Karpas-422 (cell line): ENCODE results near the gene PLXND1. TPM values are rescaled to one million over a fixed set of nuclear protein-coding genes. Genes with fewer than 3 reads are reported as not detected.

Source experiments
- DNase-seq: peaks from one replicate; pipeline ENCODE4 v3.0.0-alpha.2; 2015
- H2AFZ ChIP-seq: fragments of 200-600 bp; sonication (generic); 2 replicates; pipeline ENCODE4 v1.6.1; 2014; ENCODE audit warnings: antibody characterized with exemption, low read length, mixed read lengths
- H3K27ac ChIP-seq: fragments of 200-600 bp; sonication (generic); 2 replicates; pipeline ENCODE4 v1.5.1; 2014; ENCODE audit warnings: mild to moderate bottlenecking, low read length, moderate library complexity
- H3K27me3 ChIP-seq: fragments of 200-600 bp; sonication (generic); 2 replicates; pipeline ENCODE4 v1.6.1; 2014; ENCODE audit warnings: low read length, mixed read lengths
- H3K36me3 ChIP-seq: fragments of 200-600 bp; sonication (generic); 2 replicates; pipeline ENCODE4 v1.6.1; 2014; ENCODE audit warnings: low read length, mixed read lengths; ENCODE audit not compliant: insufficient read depth
- H3K4me1 ChIP-seq: fragments of 200-600 bp; sonication (generic); 2 replicates; pipeline ENCODE4 v1.6.1; 2014; ENCODE audit warnings: mild to moderate bottlenecking, low read length, mixed read lengths
- H3K4me2 ChIP-seq: fragments of 200-600 bp; sonication (generic); 2 replicates; pipeline ENCODE4 v1.6.1; 2014; ENCODE audit warnings: low read length, low read depth, mild to moderate bottlenecking; ENCODE audit not compliant: poor library complexity, severe bottlenecking
- H3K4me3 ChIP-seq: fragments of 200-600 bp; sonication (generic); 2 replicates; pipeline ENCODE4 v1.5.1; 2014; ENCODE audit warnings: mild to moderate bottlenecking, antibody characterized with exemption, low read length, mixed read lengths
- H3K79me2 ChIP-seq: fragments of 200-600 bp; sonication (generic); 2 replicates; pipeline ENCODE4 v1.6.1; 2014; ENCODE audit warnings: mild to moderate bottlenecking, low read length, mixed read lengths
- H3K9ac ChIP-seq: fragments of 200-600 bp; sonication (generic); 2 replicates; pipeline ENCODE4 v1.6.0; 2014; ENCODE audit warnings: low read length
- H3K9me2 ChIP-seq: fragments of 200-600 bp; sonication (generic), shearing (Covaris generic); replicated peaks from 2 replicates; pipeline ENCODE4 v1.6.0; 2014; ENCODE audit warnings: mild to moderate bottlenecking, low read length, moderate library complexity; ENCODE audit not compliant: insufficient read depth
- H3K9me3 ChIP-seq: fragments of 300-700, 200-600 bp; sonication (generic); 2 replicates; pipeline ENCODE4 v1.6.1; 2014; ENCODE audit warnings: low read length, mixed read lengths
- H4K20me1 ChIP-seq: fragments of 200-600 bp; sonication (generic); 2 replicates; pipeline ENCODE4 v1.6.1; 2014; ENCODE audit warnings: mild to moderate bottlenecking, antibody characterized with exemption, low read length, low read depth; ENCODE audit not compliant: insufficient read depth
- total RNA-seq: library from RNA; depleted of rRNA; stranded (reverse); fragments of >200 nt; shearing (Covaris generic); gene quantifications from 2 replicates; pipeline ENCODE4 v1.2.3, GENCODE V29; 2014; ENCODE audit warnings: low replicate concordance

Gene PLXND1
- total RNA-seq, 1 experiment from 2014 or later = 0.52 TPM

- Histone ChIP-seq H2AFZ (no peak overlapping the region), H3K4me1 (peaks cover 7% of the 10 kb centered on the region)
These were observed 76.9 kb downstream of the PLXND1 start for GRCh38 chr3:129529436-129530210.

GRCh38 chr3:129528589-129529100 is 77.8 kb downstream of the PLXND1 start, which contains the start of gene RHO:
Gene RHO (plus strand): TSS chr3:129528639. CDS start chr3:129528734, 95 bp downstream.
- no peak for DNase-seq
- H2AFZ ChIP-seq = no peak within 1 kb of the TSS
- H3K27ac ChIP-seq = no peak within 1 kb of the TSS
- H4K20me1 ChIP-seq = no peaks in the 10 kb centered on the region
- no peaks in the 10 kb centered on the region for H3K36me3 ChIP-seq
- H3K4me2 ChIP-seq = no peak within 1 kb of the TSS
- no peaks in the 10 kb centered on the region for H3K9me2 ChIP-seq
- no peaks in the 10 kb centered on the region for H3K79me2 ChIP-seq
- peaks cover 7% of the 10 kb centered on the region for H3K4me1 ChIP-seq
- H3K9me3 ChIP-seq = no peaks in the 10 kb centered on the region
- H3K9ac ChIP-seq = no peak within 1 kb of the TSS
- H3K4me3 ChIP-seq = no peak within 1 kb of the TSS
- H3K27me3 ChIP-seq = no peaks in the 10 kb centered on the region

More at GRCh38 chr3:129529436-129530210, 76.9 kb downstream of the PLXND1 start:
- Histone ChIP-seq H3K27ac (no peak overlapping the region), H3K36me3 (no peaks in the 10 kb centered on the region), H3K4me3 (no peak overlapping the region), H3K9ac (no peak overlapping the region), H3K9me2 (no peaks in the 10 kb centered on the region), H3K27me3 (no peaks in the 10 kb centered on the region), H4K20me1 (no peaks in the 10 kb centered on the region), H3K4me2 (no peak overlapping the region), H3K79me2 (no peaks in the 10 kb centered on the region), H3K9me3 (no peaks in the 10 kb centered on the region)
- no peak for DNase-seq

- no peak overlapping the region for H3K4me3 ChIP-seq
- DNase-seq = no peak
- H3K27ac ChIP-seq = no peak overlapping the region
- no peaks in the 10 kb centered on the region for H3K9me2 ChIP-seq
- peaks cover 7% of the 10 kb centered on the region for H3K4me1 ChIP-seq
- no peaks in the 10 kb centered on the region for H4K20me1 ChIP-seq
- no peaks in the 10 kb centered on the region for H3K27me3 ChIP-seq
- no peaks in the 10 kb centered on the region for H3K36me3 ChIP-seq
- H3K9me3 ChIP-seq = no peaks in the 10 kb centered on the region
- no peak overlapping the region for H3K9ac ChIP-seq
- no peak overlapping the region for H2AFZ ChIP-seq
- H3K79me2 ChIP-seq = no peaks in the 10 kb centered on the region
- H3K4me2 ChIP-seq = no peak overlapping the region
These were observed 79.2 kb downstream of the PLXND1 start for GRCh38 chr3:129527262-129527661.

GRCh38 chr3:129526121-129526900 is 80.2 kb downstream of the PLXND1 start:
- peak overlapping the region; percentile 89; the same call in 1 of the 2 replicates for H2AFZ ChIP-seq
- peak overlapping the region; percentile 42 for H3K4me2 ChIP-seq
- DNase-seq = peak; percentile 86
- no peaks in the 10 kb centered on the region for H3K9me3 ChIP-seq
- no peaks in the 10 kb centered on the region for H3K9me2 ChIP-seq
- no peak overlapping the region for H3K27ac ChIP-seq
- peaks cover 7% of the 10 kb centered on the region for H3K4me1 ChIP-seq
- no peaks in the 10 kb centered on the region for H3K79me2 ChIP-seq
- H3K9ac ChIP-seq = peak overlapping the region; percentile 35; the same call in 1 of the 2 replicates
- no peaks in the 10 kb centered on the region for H4K20me1 ChIP-seq
- no peaks in the 10 kb centered on the region for H3K36me3 ChIP-seq
- no peak overlapping the region for H3K4me3 ChIP-seq
- H3K27me3 ChIP-seq = no peaks in the 10 kb centered on the region

GRCh38 chr3:129525341-129525968 is 81.0 kb downstream of the PLXND1 start:
- Histone ChIP-seq H3K9me2 (no peaks in the 10 kb centered on the region), H3K27ac (no peak overlapping the region), H3K4me1 (peaks cover 7% of the 10 kb centered on the region), H3K36me3 (no peaks in the 10 kb centered on the region), H3K4me2 (no peak overlapping the region), H3K9ac (no peak overlapping the region), H3K27me3 (no peaks in the 10 kb centered on the region), H2AFZ (no peak overlapping the region), H3K4me3 (no peak overlapping the region), H3K9me3 (no peaks in the 10 kb centered on the region), H3K79me2 (no peaks in the 10 kb centered on the region), H4K20me1 (no peaks in the 10 kb centered on the region)
- DNase-seq = no peak

- Histone ChIP-seq H4K20me1 (no peaks in the 10 kb centered on the region), H3K4me2 (no peak overlapping the region), H3K9me2 (no peaks in the 10 kb centered on the region), H3K27ac (no peak overlapping the region), H3K4me1 (peaks cover 7% of the 10 kb centered on the region), H3K9me3 (no peaks in the 10 kb centered on the region), H3K4me3 (no peak overlapping the region), H3K36me3 (no peaks in the 10 kb centered on the region), H3K9ac (no peak overlapping the region), H3K79me2 (no peaks in the 10 kb centered on the region), H3K27me3 (no peaks in the 10 kb centered on the region), H2AFZ (no peak overlapping the region)
- DNase-seq = no peak
These were observed 82.4 kb downstream of the PLXND1 start for GRCh38 chr3:129524081-129524480.

GRCh38 chr3:129522953-129523352 is 83.5 kb downstream of the PLXND1 start:
- H3K4me1 ChIP-seq = peaks cover 7% of the 10 kb centered on the region
- no peaks in the 10 kb centered on the region for H3K27me3 ChIP-seq
- H2AFZ ChIP-seq = no peak overlapping the region
- H3K4me2 ChIP-seq = no peak overlapping the region
- H3K79me2 ChIP-seq = no peaks in the 10 kb centered on the region
- no peak overlapping the region for H3K27ac ChIP-seq
- H4K20me1 ChIP-seq = no peaks in the 10 kb centered on the region
- H3K9ac ChIP-seq = no peak overlapping the region
- H3K9me3 ChIP-seq = no peaks in the 10 kb centered on the region
- DNase-seq = no peak
- H3K4me3 ChIP-seq = no peak overlapping the region
- H3K9me2 ChIP-seq = no peaks in the 10 kb centered on the region
- H3K36me3 ChIP-seq = no peaks in the 10 kb centered on the region

- H3K4me1 ChIP-seq = peaks cover 7% of the 10 kb centered on the region
- no peak overlapping the region for H2AFZ ChIP-seq
- no peaks in the 10 kb centered on the region for H3K27me3 ChIP-seq
- H3K9me3 ChIP-seq = no peaks in the 10 kb centered on the region
- no peak for DNase-seq
- no peaks in the 10 kb centered on the region for H3K79me2 ChIP-seq
- H3K9me2 ChIP-seq = no peaks in the 10 kb centered on the region
- no peak overlapping the region for H3K27ac ChIP-seq
- H3K4me3 ChIP-seq = no peak overlapping the region
- no peaks in the 10 kb centered on the region for H3K36me3 ChIP-seq
- H4K20me1 ChIP-seq = no peaks in the 10 kb centered on the region
- no peak overlapping the region for H3K4me2 ChIP-seq
- H3K9ac ChIP-seq = no peak overlapping the region
These were observed 84.9 kb downstream of the PLXND1 start for GRCh38 chr3:129521611-129522010.
